Activated gamma-delta T cell treated with Interleukin-2 at 50 U/mL for 16 hours (primary cell): Measurements from ENCODE around the gene SREBF1.

Experiments
- DNase-seq: peaks from one replicate; pipeline ENCODE4 v3.0.0-alpha.2; 2020

The SREBF1 gene

GRCh38 chr17:17857496-17857895 is 20.7 kb upstream of the SREBF1 start:
- DNase-seq, result no peak

GRCh38 chr17:17856386-17856785 is 19.6 kb upstream of the SREBF1 start:
- no peak for DNase-seq

- no peak for DNase-seq
Observed at GRCh38 chr17:17855976-17856375, 19.2 kb upstream of the SREBF1 start.

GRCh38 chr17:17853811-17854447 is 17.1 kb upstream of the SREBF1 start:
- DNase-seq, result no peak

GRCh38 chr17:17852930-17853329 is 16.1 kb upstream of the SREBF1 start:
- no peak for DNase-seq

GRCh38 chr17:17851103-17852002 is 14.6 kb upstream of the SREBF1 start:
- no peak for DNase-seq

- peak; percentile 58 for DNase-seq
Observed at GRCh38 chr17:17849845-17850373, 13.1 kb upstream of the SREBF1 start.

GRCh38 chr17:17849147-17849820 is 12.5 kb upstream of the SREBF1 start:
- peak; percentile 74 for DNase-seq

- DNase-seq, result no peak
Observed at GRCh38 chr17:17848311-17849082, 11.7 kb upstream of the SREBF1 start.

GRCh38 chr17:17847726-17848125 is 10.9 kb upstream of the SREBF1 start:
- no peak for DNase-seq

GRCh38 chr17:17847118-17847689 is 10.4 kb upstream of the SREBF1 start:
- DNase-seq, result no peak

GRCh38 chr17:17846645-17847044 is 9.9 kb upstream of the SREBF1 start:
- no peak for DNase-seq

GRCh38 chr17:17846003-17846402 is 9.2 kb upstream of the SREBF1 start:
- no peak for DNase-seq

- no peak for DNase-seq
Observed at GRCh38 chr17:17845046-17845775, 8.4 kb upstream of the SREBF1 start.

GRCh38 chr17:17844500-17844899 is 7.7 kb upstream of the SREBF1 start:
- DNase-seq, result no peak

- DNase-seq, result no peak
Observed at GRCh38 chr17:17844079-17844478, 7.3 kb upstream of the SREBF1 start.

GRCh38 chr17:17843096-17843495 is 6.3 kb upstream of the SREBF1 start:
- no peak for DNase-seq

GRCh38 chr17:17842111-17842876 is 5.5 kb upstream of the SREBF1 start:
- DNase-seq, result no peak

- no peak for DNase-seq
Observed at GRCh38 chr17:17841601-17842025, 4.8 kb upstream of the SREBF1 start.

GRCh38 chr17:17840751-17841591 is 4.2 kb upstream of the SREBF1 start:
- DNase-seq, result no peak
